AG04449 (cell line): Measurements from ENCODE around the gene LRMDA.

Experiments used
- CTCF ChIA-PET: fragments of 350-600 bp; formaldehyde crosslinking; extraction: SDS; loops from one replicate; lab custom pipeline; 2021; ENCODE audit warnings: antibody characterized with exemption; lab: Yijun Ruan, JAX
- POLR2A ChIA-PET: fragments of 400-600, 350-600 bp; formaldehyde crosslinking; extraction: SDS; loops from one replicate; lab custom pipeline; 2020; ENCODE audit warnings: antibody characterized with exemption, inconsistent platforms; lab: Yijun Ruan, JAX
- DNase-seq: peaks from one replicate; pipeline ENCODE4 v3.0.0-alpha.2; 2010; ENCODE audit warnings: low read depth, low spot score
- H3K4me3 ChIP-seq: 2 replicates; pipeline ENCODE4 v1.5.1; 2011; ENCODE audit warnings: low read depth, mild to moderate bottlenecking, control low read depth, low read length
- CTCF ChIP-seq: IDR thresholded peaks from one replicate; pipeline ENCODE4 v1.5.1; 2011; ENCODE audit warnings: mild to moderate bottlenecking, moderate library complexity, low read length, control low read depth, inconsistent platforms; ENCODE audit not compliant: insufficient read depth; ENCODE audit errors: missing control alignments

Gene LRMDA

GRCh38 chr10:75408509-75408875 is 22.9 kb upstream of the LRMDA start:
- no peak for DNase-seq
- ChIA-PET POLR2A (no interaction called here), CTCF (no interaction called here)
- peak overlapping the region; percentile 55 for H3K4me3 ChIP-seq
- TF ChIP-seq CTCF, result no peak

GRCh38 chr10:75408911-75409885 is 22.2 kb upstream of the LRMDA start:
- TF ChIP-seq CTCF, result no peak
- DNase-seq, result no peak
- ChIA-PET CTCF (no interaction called here), POLR2A (no interaction called here)
- H3K4me3 ChIP-seq, result peak overlapping the region; percentile 55

GRCh38 chr10:75410132-75411005 is 21.1 kb upstream of the LRMDA start:
- POLR2A ChIA-PET, result no interaction called here
- DNase-seq, result no peak
- no peak for TF ChIP-seq CTCF
- H3K4me3 ChIP-seq, result no peak overlapping the region
- CTCF ChIA-PET, result interaction anchor here (0.6 kb wide), 1 partner anchor 10 kb away, joined by 3 read pairs; no protein-coding TSS in a partner anchor

- TF ChIP-seq CTCF, result no peak
- DNase-seq, result no peak
- CTCF ChIA-PET, result no interaction called here
- H3K4me3 ChIP-seq, result no peak overlapping the region
- POLR2A ChIA-PET, result no interaction called here
Measured at GRCh38 chr10:75414527-75414926, 16.9 kb upstream of the LRMDA start.

GRCh38 chr10:75417522-75417927 is 13.9 kb upstream of the LRMDA start:
- H3K4me3 ChIP-seq, result no peak overlapping the region
- DNase-seq, result no peak
- no peak for TF ChIP-seq CTCF
- POLR2A ChIA-PET, result no interaction called here
- CTCF ChIA-PET, result no interaction called here

GRCh38 chr10:75418293-75418692 is 13.1 kb upstream of the LRMDA start:
- CTCF ChIA-PET, result no interaction called here
- no peak for DNase-seq
- POLR2A ChIA-PET, result no interaction called here
- H3K4me3 ChIP-seq, result no peak overlapping the region
- no peak for TF ChIP-seq CTCF
